ENCODE measurements around the gene LRRC59. TPM values are rescaled to one million over a fixed set of nuclear protein-coding genes. Genes with fewer than 3 reads are reported as not detected.
A peak's percentile ranks its signal among the peaks of the same experiment; 100 is the strongest.
"Not testable (repeated sequence)": the region's sequence is repeated elsewhere in the genome, so short reads cannot be mapped to it uniquely, and the experiment has no call there.

Gene LRRC59
- polyA plus RNA-seq, 4 donors: 51.0 to 108 (median 64.0) TPM

DNA sequence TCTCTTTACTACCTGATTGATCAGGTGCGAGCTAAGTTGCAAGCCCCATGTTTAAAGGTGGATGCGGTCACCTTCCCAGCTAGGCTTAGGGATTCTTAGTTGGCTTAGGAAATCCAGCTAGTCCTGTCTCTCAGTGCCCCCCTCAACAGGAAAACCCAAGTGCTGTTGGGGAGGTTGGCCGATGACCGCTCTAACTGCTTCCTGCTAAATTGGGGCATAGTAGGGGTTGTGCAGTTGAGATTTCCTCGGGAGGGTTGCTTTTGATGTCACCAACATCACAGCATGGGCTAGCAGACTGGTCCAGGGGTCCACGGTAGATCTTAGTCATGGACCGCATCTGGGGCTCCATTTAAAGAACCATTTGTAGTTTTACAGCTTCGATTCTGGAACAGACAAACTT, 2.3 kb upstream of the LRRC59 start:
- H3K9me3 ChIP-seq (ENCODE audit: control insufficient read depth in 2 of 2, insufficient read depth in 1 of 2, low read depth in 1 of 2, low read length in 1 of 2); H3K36me3 ChIP-seq (ENCODE audit: control insufficient read depth in 3 of 3, insufficient read depth in 2 of 3, low read depth in 1 of 3, low read length in 3 of 3); DNase-seq; H3K27me3 ChIP-seq (ENCODE audit: control insufficient read depth in 3 of 3, insufficient read depth in 3 of 3, low read length in 3 of 3); H3K4me3 ChIP-seq (ENCODE audit: low read depth in 1 of 3, low read length in 3 of 3); FAIRE-seq; H3K27ac ChIP-seq (ENCODE audit: low read depth in 1 of 3, low read length in 2 of 3): not testable (repeated sequence)
- 91 to 94% (median 94%) methylated on average over 8 of the region's 8 CpGs for WGBS, 3 donors
- peaks cover 0 to 14% (median 2%) of the 10 kb centered on the region in 3 donors for H3K4me1 ChIP-seq (ENCODE audit: control insufficient read depth in 3 of 3, insufficient read depth in 2 of 3, low read depth in 1 of 3, low read length in 2 of 3)

DNA sequence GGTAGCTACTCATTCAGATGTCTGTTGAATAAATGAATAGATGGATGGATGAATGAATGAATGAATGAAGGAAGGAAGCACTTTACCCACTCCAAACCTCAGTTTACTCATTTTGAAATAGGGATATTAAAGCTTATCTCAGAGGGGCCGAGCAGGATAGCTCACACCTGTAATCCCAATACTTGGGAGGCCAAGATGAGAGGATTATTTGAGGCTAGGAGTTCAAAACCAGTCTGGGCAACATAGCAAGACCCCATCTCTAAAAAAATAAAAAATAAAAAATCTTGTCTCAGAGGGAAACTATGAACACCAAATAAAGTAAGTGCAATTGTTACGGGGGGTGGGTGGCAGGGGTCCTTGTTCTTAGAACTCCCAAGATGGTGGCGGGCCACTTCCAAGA, 1.3 kb upstream of the LRRC59 start:
- not testable (repeated sequence) for H3K27me3 ChIP-seq (ENCODE audit: control insufficient read depth in 3 of 3, insufficient read depth in 3 of 3, low read length in 3 of 3); H3K27ac ChIP-seq (ENCODE audit: low read depth in 1 of 3, low read length in 2 of 3); H3K9me3 ChIP-seq (ENCODE audit: control insufficient read depth in 2 of 2, insufficient read depth in 1 of 2, low read depth in 1 of 2, low read length in 1 of 2); DNase-seq; H3K4me3 ChIP-seq (ENCODE audit: low read depth in 1 of 3, low read length in 3 of 3); FAIRE-seq
- H3K4me1 ChIP-seq (ENCODE audit: control insufficient read depth in 3 of 3, insufficient read depth in 2 of 3, low read depth in 1 of 3, low read length in 2 of 3): peaks cover 0 to 14% (median 2%) of the 10 kb centered on the region in 3 donors
- 94 to 99% (median 95%) methylated on average over 3 of the region's 3 CpGs for WGBS, 3 donors
- H3K36me3 ChIP-seq (ENCODE audit: control insufficient read depth in 3 of 3, insufficient read depth in 2 of 3, low read depth in 1 of 3, low read length in 3 of 3): peaks cover 2 to 15% (median 4%) of the 10 kb centered on the region in 3 donors

DNA sequence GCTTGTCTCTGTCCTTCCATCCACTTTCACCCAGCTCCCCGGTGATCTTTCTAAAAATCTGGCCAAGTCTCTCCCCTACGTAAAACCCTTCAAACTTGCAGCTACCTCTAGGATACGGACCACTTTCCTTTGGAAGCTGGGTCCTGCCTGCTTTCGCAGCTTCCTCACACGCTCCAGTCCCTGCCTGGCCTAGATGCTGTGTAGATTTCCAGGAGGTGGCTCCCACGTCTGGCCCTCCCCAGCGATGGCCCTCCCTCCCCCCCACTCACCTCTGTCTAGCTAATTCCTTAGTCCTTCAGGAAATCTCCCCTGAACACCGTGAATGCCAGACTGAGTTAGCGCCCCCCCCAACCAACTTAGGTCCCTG, 579 bp upstream of the LRRC59 start:
- Histone ChIP-seq H3K27me3 (ENCODE audit: control insufficient read depth in 3 of 3, insufficient read depth in 3 of 3, low read length in 3 of 3) (no peaks in the 10 kb centered on the region), H3K4me1 (ENCODE audit: control insufficient read depth in 3 of 3, insufficient read depth in 2 of 3, low read depth in 1 of 3, low read length in 2 of 3) (peaks cover 0 to 14% (median 2%) of the 10 kb centered on the region in 3 donors), H3K27ac (ENCODE audit: low read depth in 1 of 3, low read length in 2 of 3) (no peak overlapping the region), H3K36me3 (ENCODE audit: control insufficient read depth in 3 of 3, insufficient read depth in 2 of 3, low read depth in 1 of 3, low read length in 3 of 3) (peaks cover 2 to 22% (median 10%) of the 10 kb centered on the region in 3 donors), H3K9me3 (ENCODE audit: control insufficient read depth in 2 of 2, insufficient read depth in 1 of 2, low read depth in 1 of 2, low read length in 1 of 2) (no peaks in the 10 kb centered on the region), H3K4me3 (ENCODE audit: low read depth in 1 of 3, low read length in 3 of 3) (peak overlapping the region in 1 of 3 donors; percentile 99)
- DNase-seq: no peak
- no peak for FAIRE-seq
- 52 to 63% (median 56%) methylated on average over 9 of the region's 9 CpGs for WGBS, 3 donors

DNA sequence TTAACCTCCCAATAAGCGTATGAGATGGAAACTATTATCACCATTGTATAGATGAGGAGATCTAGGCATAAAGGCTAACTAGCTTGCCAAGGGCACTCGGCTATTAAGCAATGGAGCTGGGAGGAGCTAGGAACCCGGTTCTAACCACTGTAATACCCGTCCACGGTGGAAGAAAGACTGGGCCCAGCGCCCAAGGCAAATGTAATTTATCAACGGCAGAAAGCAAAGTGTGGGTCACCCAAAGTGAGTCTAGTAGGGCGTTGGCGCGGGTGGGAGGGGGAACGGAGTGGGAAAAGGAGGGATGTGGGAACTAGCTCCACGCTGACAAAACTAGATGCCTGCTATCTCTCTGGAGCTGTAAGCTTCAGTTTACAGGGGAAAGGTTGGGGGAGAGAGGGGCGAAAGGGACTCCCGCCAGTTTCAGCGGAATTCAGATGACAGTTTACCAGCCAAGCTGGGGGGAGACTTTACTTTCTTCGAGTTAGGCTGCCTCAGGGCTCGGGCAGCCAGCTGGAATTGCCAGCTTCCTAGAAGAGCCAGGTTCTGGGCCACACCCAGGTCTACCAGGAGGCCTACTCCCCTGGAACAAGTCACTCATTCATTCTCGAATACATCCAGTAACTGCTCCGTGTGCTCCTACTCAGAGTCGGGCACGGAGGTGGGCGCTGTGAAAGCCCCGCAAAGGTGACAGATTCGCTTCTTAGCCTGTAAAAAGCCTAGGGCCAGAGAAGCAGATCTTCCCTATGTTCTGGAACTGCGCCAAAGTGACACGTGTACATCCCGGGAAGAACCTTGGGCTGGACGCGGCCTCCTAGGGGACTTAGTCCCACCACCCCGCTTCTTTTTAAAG, 837 bp downstream of the LRRC59 start:
- DNase-seq: peak; percentile 84 to 85
- Histone ChIP-seq H3K36me3 (ENCODE audit: control insufficient read depth in 3 of 3, insufficient read depth in 2 of 3, low read depth in 1 of 3, low read length in 3 of 3) (peaks cover 7 to 36% (median 15%) of the 10 kb centered on the region in 3 donors), H3K27me3 (ENCODE audit: control insufficient read depth in 3 of 3, insufficient read depth in 3 of 3, low read length in 3 of 3) (no peaks in the 10 kb centered on the region), H3K4me1 (ENCODE audit: control insufficient read depth in 3 of 3, insufficient read depth in 2 of 3, low read depth in 1 of 3, low read length in 2 of 3) (peaks cover 0 to 21% (median 2%) of the 10 kb centered on the region in 3 donors), H3K9me3 (ENCODE audit: control insufficient read depth in 2 of 2, insufficient read depth in 1 of 2, low read depth in 1 of 2, low read length in 1 of 2) (no peaks in the 10 kb centered on the region), H3K27ac (ENCODE audit: low read depth in 1 of 3, low read length in 2 of 3) (peak overlapping the region; percentile 88 to 96 (median 93)), H3K4me3 (ENCODE audit: low read depth in 1 of 3, low read length in 3 of 3) (peak overlapping the region; percentile 80 to 99 (median 90))
- FAIRE-seq: no peak
- 2 to 5% (median 5%) methylated on average over 30 of the region's 30 CpGs for whole genome bisulfite sequencing, 3 donors

DNA sequence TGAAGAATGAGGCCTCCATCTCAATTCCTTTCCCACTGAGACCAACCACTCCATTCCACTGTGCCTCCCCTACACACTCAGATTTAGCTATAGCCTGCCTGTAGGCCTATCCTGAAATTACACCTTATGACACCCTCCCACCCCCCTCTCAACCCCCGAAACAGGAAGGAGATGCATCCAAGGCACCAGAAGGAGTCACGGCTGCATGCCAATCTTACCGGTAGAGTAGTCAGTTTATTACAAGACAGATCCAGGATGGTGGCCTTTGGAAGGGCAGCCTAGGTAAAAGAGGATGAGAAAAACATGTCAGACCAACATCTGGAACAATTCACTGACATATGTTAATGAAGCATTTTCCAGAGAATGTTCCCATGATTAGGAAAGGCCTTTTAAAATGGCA, 2.6 kb downstream of the LRRC59 start:
- peaks cover 7 to 47% (median 22%) of the 10 kb centered on the region in 3 donors for H3K36me3 ChIP-seq (ENCODE audit: control insufficient read depth in 3 of 3, insufficient read depth in 2 of 3, low read depth in 1 of 3, low read length in 3 of 3)
- H3K27me3 ChIP-seq (ENCODE audit: control insufficient read depth in 3 of 3, insufficient read depth in 3 of 3, low read length in 3 of 3): no peaks in the 10 kb centered on the region
- H3K27ac ChIP-seq (ENCODE audit: low read depth in 1 of 3, low read length in 2 of 3): no peak overlapping the region
- H3K4me3 ChIP-seq (ENCODE audit: low read depth in 1 of 3, low read length in 3 of 3): no peak overlapping the region
- no peak for DNase-seq
- H3K9me3 ChIP-seq (ENCODE audit: control insufficient read depth in 2 of 2, insufficient read depth in 1 of 2, low read depth in 1 of 2, low read length in 1 of 2): no peaks in the 10 kb centered on the region
- no peak for FAIRE-seq
- H3K4me1 ChIP-seq (ENCODE audit: control insufficient read depth in 3 of 3, insufficient read depth in 2 of 3, low read depth in 1 of 3, low read length in 2 of 3): peaks cover 0 to 21% (median 2%) of the 10 kb centered on the region in 3 donors
- 24 to 27% (median 25%) methylated on average over 3 of the region's 3 CpGs for WGBS, 3 donors

DNA sequence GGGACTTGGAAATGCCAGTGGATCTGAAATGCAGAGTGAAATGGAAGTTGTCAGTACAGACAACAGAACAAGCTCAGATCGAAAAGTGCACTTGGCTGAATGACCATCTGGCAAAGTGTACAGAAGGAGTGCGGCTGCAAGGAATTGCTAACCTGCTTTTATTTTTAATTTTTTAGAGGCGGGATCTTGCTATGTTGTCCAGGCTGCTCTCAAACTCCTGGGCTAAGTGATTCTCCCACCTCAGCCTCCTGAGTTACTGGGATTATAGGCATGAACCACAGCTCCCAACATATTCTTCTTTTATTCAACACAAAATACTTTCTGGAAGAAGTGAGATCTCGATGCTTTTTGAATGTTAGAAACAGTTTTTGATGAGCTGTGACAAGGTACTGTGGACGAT, 3.6 kb downstream of the LRRC59 start:
- Histone ChIP-seq H3K9me3 (ENCODE audit: control insufficient read depth in 2 of 2, insufficient read depth in 1 of 2, low read depth in 1 of 2, low read length in 1 of 2) (no peaks in the 10 kb centered on the region), H3K27me3 (ENCODE audit: control insufficient read depth in 3 of 3, insufficient read depth in 3 of 3, low read length in 3 of 3) (no peaks in the 10 kb centered on the region), H3K4me1 (ENCODE audit: control insufficient read depth in 3 of 3, insufficient read depth in 2 of 3, low read depth in 1 of 3, low read length in 2 of 3) (peaks cover 0 to 21% (median 2%) of the 10 kb centered on the region in 3 donors), H3K4me3 (ENCODE audit: low read depth in 1 of 3, low read length in 3 of 3) (no peak overlapping the region), H3K36me3 (ENCODE audit: control insufficient read depth in 3 of 3, insufficient read depth in 2 of 3, low read depth in 1 of 3, low read length in 3 of 3) (peaks cover 7 to 54% (median 24%) of the 10 kb centered on the region in 3 donors), H3K27ac (ENCODE audit: low read depth in 1 of 3, low read length in 2 of 3) (no peak overlapping the region)
- WGBS, 3 donors: 90 to 93% (median 90%) methylated on average over 5 of the region's 5 CpGs
- DNase-seq (no peak), FAIRE-seq (no peak)

DNA sequence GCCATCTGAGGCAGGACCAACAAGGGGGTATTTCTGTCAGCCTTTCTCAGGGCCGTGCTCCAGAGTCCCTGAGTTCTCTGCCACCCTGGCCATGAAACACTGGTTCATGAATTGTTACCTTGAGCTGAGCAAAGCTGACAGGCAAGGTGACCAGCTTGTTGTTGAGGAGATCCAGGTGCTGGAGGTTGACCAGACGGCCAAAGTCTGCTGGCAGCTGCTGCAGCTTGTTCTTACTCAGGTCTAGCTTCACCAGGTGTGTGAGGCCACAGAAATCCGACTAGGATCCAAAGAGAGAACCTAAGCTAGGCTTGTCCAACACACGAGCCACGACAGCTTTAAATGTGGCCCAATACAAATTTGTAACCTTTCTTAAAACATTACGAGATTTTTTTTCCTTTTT, 4.7 kb downstream of the LRRC59 start:
- H3K36me3 ChIP-seq (ENCODE audit: control insufficient read depth in 3 of 3, insufficient read depth in 2 of 3, low read depth in 1 of 3, low read length in 3 of 3): peaks cover 11 to 63% (median 35%) of the 10 kb centered on the region in 3 donors
- no peak overlapping the region for H3K27ac ChIP-seq (ENCODE audit: low read depth in 1 of 3, low read length in 2 of 3)
- no peaks in the 10 kb centered on the region for H3K27me3 ChIP-seq (ENCODE audit: control insufficient read depth in 3 of 3, insufficient read depth in 3 of 3, low read length in 3 of 3)
- H3K4me3 ChIP-seq (ENCODE audit: low read depth in 1 of 3, low read length in 3 of 3): no peak overlapping the region
- DNase-seq (no peak), FAIRE-seq (no peak)
- H3K9me3 ChIP-seq (ENCODE audit: control insufficient read depth in 2 of 2, insufficient read depth in 1 of 2, low read depth in 1 of 2, low read length in 1 of 2): no peaks in the 10 kb centered on the region
- peaks cover 0 to 21% (median 2%) of the 10 kb centered on the region in 3 donors for H3K4me1 ChIP-seq (ENCODE audit: control insufficient read depth in 3 of 3, insufficient read depth in 2 of 3, low read depth in 1 of 3, low read length in 2 of 3)
- WGBS, 3 donors: 59 to 80% (median 67%) methylated on average over 6 of the region's 6 CpGs

DNA sequence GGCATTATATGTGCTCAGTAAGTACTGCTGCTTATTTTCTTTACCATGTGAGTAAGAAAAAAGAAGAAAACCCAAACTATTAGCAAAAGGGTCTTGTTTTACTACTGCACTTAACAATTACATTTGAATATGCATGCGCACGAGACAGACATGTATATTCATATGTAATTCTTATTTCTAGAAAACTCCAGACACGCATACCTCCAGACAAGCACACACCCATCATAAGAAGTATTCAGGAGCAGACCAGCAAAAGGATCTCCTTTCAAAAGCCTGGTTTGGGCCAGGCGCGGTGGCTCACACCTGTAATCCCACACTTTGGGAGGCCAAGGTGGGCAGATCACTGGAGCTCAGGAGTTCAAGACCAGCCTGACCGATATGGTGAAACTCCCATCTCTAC, 7.8 kb downstream of the LRRC59 start:
- H3K4me3 ChIP-seq (ENCODE audit: low read depth in 1 of 3, low read length in 3 of 3): no peak overlapping the region
- 92 to 98% (median 96%) methylated on average over 6 of the region's 6 CpGs for WGBS, 3 donors
- no peaks in the 10 kb centered on the region for H3K9me3 ChIP-seq (ENCODE audit: control insufficient read depth in 2 of 2, insufficient read depth in 1 of 2, low read depth in 1 of 2, low read length in 1 of 2)
- peaks cover 0 to 7% (median 0%) of the 10 kb centered on the region in 3 donors for H3K4me1 ChIP-seq (ENCODE audit: control insufficient read depth in 3 of 3, insufficient read depth in 2 of 3, low read depth in 1 of 3, low read length in 2 of 3)
- H3K36me3 ChIP-seq (ENCODE audit: control insufficient read depth in 3 of 3, insufficient read depth in 2 of 3, low read depth in 1 of 3, low read length in 3 of 3): peaks cover 26 to 80% (median 45%) of the 10 kb centered on the region in 3 donors
- DNase-seq: no peak
- no peak for FAIRE-seq
- H3K27ac ChIP-seq (ENCODE audit: low read depth in 1 of 3, low read length in 2 of 3): no peak overlapping the region
- no peaks in the 10 kb centered on the region for H3K27me3 ChIP-seq (ENCODE audit: control insufficient read depth in 3 of 3, insufficient read depth in 3 of 3, low read length in 3 of 3)
